HCT116 (cell line): ENCODE data around the gene GNAO1. TPM values are rescaled to one million over a fixed set of nuclear protein-coding genes. Genes with fewer than 3 reads are reported as not detected.
"Not testable (repeated sequence)": the region's sequence is repeated elsewhere in the genome, so short reads cannot be mapped to it uniquely, and the experiment has no call there.

ENCODE experiments used
- ATAC-seq: fragments of 200-7000 bp; cut with Tn5 transposase; 2 replicates; pipeline ENCODE4 v1.9.1; 2020; ENCODE audit warnings: mild to moderate bottlenecking, moderate library complexity
- BruUV-seq: library from RNA; stranded (reverse); fragments of 400-500 nt; replicated peaks from 2 replicates; lab custom pipeline; 2021; lab: Mats Ljungman, UMichigan
- CTCF ChIA-PET: fragments of 300-600 bp; sonication (Branson Sonifier 250); formaldehyde crosslinking; loops from one replicate; lab custom pipeline; 2021; ENCODE audit warnings: antibody characterized with exemption; lab: Charles Lee
- POLR2A ChIA-PET: fragments of 300-600, 350-600 bp; sonication (Branson Sonifier 250); formaldehyde crosslinking; loops from one replicate; lab custom pipeline; 2021; ENCODE audit warnings: antibody characterized with exemption; lab: Charles Lee
- RAD21 ChIA-PET, 2 experiments: fragments of 300-600 bp; sonication (Branson Sonifier 250); formaldehyde crosslinking; loops; one replicate each; lab custom pipeline; 2023; ENCODE audit warnings: low total read pairs in 2 of 2; ENCODE audit not compliant: uncharacterized antibody in 2 of 2, unreplicated experiment in 2 of 2, low non-redundant PET in 1 of 2; lab: Charles Lee
- DNase-seq: peaks from one replicate; pipeline ENCODE4 v3.0.0-alpha.2; 2010; ENCODE audit warnings: low read depth, low spot score
- H2AFZ ChIP-seq: fragments of 200-600 bp; shearing (Covaris generic), sonication (generic); 2 replicates; pipeline ENCODE4 v1.6.1; 2017; ENCODE audit warnings: low read depth, mixed run types, mixed read lengths, antibody characterized with exemption, low read length; ENCODE audit not compliant: poor library complexity, severe bottlenecking
- H3K27ac ChIP-seq: 2 replicates; pipeline ENCODE4 v1.5.1; 2012; ENCODE audit warnings: low read depth, low read length
- H3K27me3 ChIP-seq: fragments of 200-600 bp; sonication (generic); 2 replicates; pipeline ENCODE4 v1.6.1; 2016; ENCODE audit warnings: mixed run types, low read length, mixed read lengths; ENCODE audit not compliant: insufficient read depth
- H3K36me3 ChIP-seq, 2 experiments: fragments of 200-500 bp in 1 of 2; fragments of 200-600 bp in 1 of 2; sonication (Bioruptor generic) in 1 of 2; sonication (generic) in 1 of 2; 2 replicates each; pipeline versions ENCODE4 v1.5.1 to v1.6.1; 2014 to 2016; ENCODE audit warnings: low read length in 2 of 2, inconsistent platforms in 1 of 2, mixed read lengths in 1 of 2, mixed run types in 1 of 2; ENCODE audit not compliant: insufficient read depth in 2 of 2, control insufficient read depth in 1 of 2
- H3K4me1 ChIP-seq, 2 experiments: fragments of 200-600 bp in 1 of 2; sonication (generic) in 1 of 2; 2 replicates each; pipeline versions ENCODE4 v1.5.1 to v1.6.1; 2012 to 2017; ENCODE audit warnings: low read length in 2 of 2, inconsistent platforms in 1 of 2, mild to moderate bottlenecking in 1 of 2, mixed read lengths in 1 of 2, mixed run types in 1 of 2, moderate library complexity in 1 of 2; ENCODE audit not compliant: insufficient read depth in 2 of 2, control insufficient read depth in 1 of 2
- H3K4me2 ChIP-seq: fragments of 200-600 bp; sonication (generic); 2 replicates; pipeline ENCODE4 v1.6.1; 2017; ENCODE audit warnings: mixed run types, low read length, mixed read lengths
- H3K4me3 ChIP-seq, 2 experiments: fragments of 200-600 bp in 1 of 2; sonication (generic) in 1 of 2; replicated peaks in 1 of 2; 2 replicates each; pipeline ENCODE4 v1.5.1; 2011 to 2016; ENCODE audit warnings: low read length in 2 of 2, control low read depth in 1 of 2, low read depth in 1 of 2, mild to moderate bottlenecking in 1 of 2, mixed read lengths in 1 of 2, mixed run types in 1 of 2
- H3K79me2 ChIP-seq: fragments of 200-600 bp; sonication (generic); 2 replicates; pipeline ENCODE4 v1.6.1; 2017; ENCODE audit warnings: mild to moderate bottlenecking, mixed run types, low read length, moderate library complexity, mixed read lengths; ENCODE audit not compliant: insufficient read depth
- H3K9ac ChIP-seq: fragments of 200-600 bp; sonication (generic); 2 replicates; pipeline ENCODE4 v1.6.1; 2016; ENCODE audit warnings: low read length, mixed read lengths
- H3K9me2 ChIP-seq: fragments of 200-600 bp; sonication (generic), shearing (Covaris generic); 2 replicates; pipeline ENCODE4 v1.6.1; 2017; ENCODE audit warnings: mixed run types, mild to moderate bottlenecking, moderate library complexity; ENCODE audit not compliant: insufficient read depth
- H3K9me3 ChIP-seq, 2 experiments: fragments of 200-500 bp in 1 of 2; fragments of 200-600 bp in 1 of 2; sonication (Bioruptor generic) in 1 of 2; sonication (generic) in 1 of 2; 2 replicates each; pipeline ENCODE4 v1.6.1; 2014 to 2017; ENCODE audit warnings: low read length in 2 of 2, mixed read lengths in 2 of 2, inconsistent platforms in 1 of 2, low read depth in 1 of 2, mild to moderate bottlenecking in 1 of 2, mixed run types in 1 of 2, moderate library complexity in 1 of 2; ENCODE audit not compliant: control insufficient read depth in 1 of 2, insufficient read depth in 1 of 2
- H4K20me1 ChIP-seq: fragments of 200-600 bp; sonication (generic), shearing (Covaris generic); 2 replicates; pipeline ENCODE4 v1.6.1; 2017; ENCODE audit warnings: mixed run types, mild to moderate bottlenecking, moderate library complexity; ENCODE audit not compliant: insufficient read depth
- EGR1 ChIP-seq: IDR thresholded peaks from 2 replicates; pipeline ENCODE4 v1.6.1; 2012; ENCODE audit warnings: low read depth
- JUND ChIP-seq: IDR thresholded peaks from 2 replicates; pipeline ENCODE4 v1.6.1; 2012
- MAX ChIP-seq: IDR thresholded peaks from 2 replicates; pipeline ENCODE4 v1.6.1; 2012
- SP1 ChIP-seq: IDR thresholded peaks from 2 replicates; pipeline ENCODE4 v1.6.1; 2012; ENCODE audit warnings: low read depth
- intact Hi-C: fragments of 100-400 bp; cut with micrococcal nuclease; formaldehyde crosslinking; loops from 2 replicates; pipeline ENCODE4 v1.10.0; 2022
- total RNA-seq: library from RNA; stranded (reverse); gene quantifications from one replicate; pipeline ENCODE4 v1.2.1, GENCODE V29; 2021; ENCODE audit not compliant: unreplicated experiment

GNAO1 gene
- total RNA-seq, 1 experiment from 2014 or later, result 0.12 TPM

- H3K4me3 ChIP-seq, BruUV-seq, H4K20me1 ChIP-seq, H3K9ac ChIP-seq, CTCF ChIA-PET, H2AFZ ChIP-seq, H3K27ac ChIP-seq, H3K9me2 ChIP-seq, POLR2A ChIA-PET, RAD21 ChIA-PET, H3K27me3 ChIP-seq, ATAC-seq, intact Hi-C loops, H3K4me1 ChIP-seq, H3K9me3 ChIP-seq, DNase-seq, H3K4me2 ChIP-seq: not testable (repeated sequence)
- Histone ChIP-seq H3K36me3 (peaks cover 9 to 37% of the 10 kb centered on the region in 2 experiments), H3K79me2 (peaks cover 11% of the 10 kb centered on the region)
Measured at GRCh38 chr16:56380778-56381485, 189.6 kb downstream of the GNAO1 start.

- no peak for ATAC-seq
- Histone ChIP-seq H3K9ac (no peak overlapping the region), H3K36me3 (peaks cover 9 to 41% of the 10 kb centered on the region in 2 experiments), H3K27me3 (no peaks in the 10 kb centered on the region), H3K9me2 (no peaks in the 10 kb centered on the region), H4K20me1 (no peaks in the 10 kb centered on the region), H3K9me3 (peaks cover 4 to 8% of the 10 kb centered on the region in 2 experiments; a peak in 1 of 4 replicates), H3K4me3 (no peak overlapping the region), H3K27ac (no peak overlapping the region), H2AFZ (no peak overlapping the region), H3K4me1 (peaks cover 2 to 8% of the 10 kb centered on the region in 2 experiments; a peak in 1 of 4 replicates), H3K4me2 (no peak overlapping the region)
- ChIA-PET CTCF (no interaction called here), RAD21 (no interaction called here), POLR2A (no interaction called here)
- BruUV-seq, result no TSS peak
- intact Hi-C loops, result no loop called here
- DNase-seq, result no peak
- TF ChIP-seq SP1 (no peak), EGR1 (no peak), JUND (no peak), MAX (no peak)
- TF ChIP-seq, all 23 proteins: peak for 0
- H3K79me2 ChIP-seq, result peaks cover 1% of the 10 kb centered on the region
Measured at GRCh38 chr16:56382459-56382858, 191.2 kb downstream of the GNAO1 start.
